Heart right ventricle (tissue), 16 donors: ENCODE measurements around the gene SHISA6. TPM values are rescaled to one million over a fixed set of nuclear protein-coding genes. Genes with fewer than 3 reads are reported as not detected.

Source experiments
- ATAC-seq, 8 donors: fragments of 200-7000 bp; cut with Tn5 transposase; one replicate each; pipeline ENCODE4 v1.9.1; 2020; ENCODE audit warnings: mild to moderate bottlenecking in 8 of 8, moderate library complexity in 8 of 8, moderate number of reproducible peaks in 1 of 8
- DNase-seq, 2 donors: peaks; one replicate each; pipeline ENCODE4 v3.0.0-alpha.2; 2020
- H3K27ac ChIP-seq, 10 donors: fragments of 200-600 bp; sonication (generic) in 2 of 10; one replicate each; pipeline versions ENCODE4 v1.5.0 to v1.8.0; 2020 to 2022; ENCODE audit warnings: mild to moderate bottlenecking in 3 of 10
- H3K27me3 ChIP-seq, 7 donors: fragments of 200-600 bp; one replicate each; pipeline ENCODE4 v1.8.0; 2021 to 2022; ENCODE audit warnings: mild to moderate bottlenecking in 2 of 7
- H3K36me3 ChIP-seq, 9 donors: fragments of 200-600 bp; sonication (generic) in 1 of 9; one replicate each; pipeline versions ENCODE4 v1.5.0 to v1.8.0; 2020 to 2022; ENCODE audit warnings: mild to moderate bottlenecking in 2 of 9
- H3K4me1 ChIP-seq, 9 donors: fragments of 200-600 bp; sonication (generic) in 1 of 9; one replicate each; pipeline versions ENCODE4 v1.5.0 to v1.8.0; 2020 to 2022; ENCODE audit warnings: mild to moderate bottlenecking in 4 of 9
- H3K4me3 ChIP-seq, 10 donors: fragments of 200-600 bp; sonication (generic) in 2 of 10; one replicate each; pipeline versions ENCODE4 v1.5.0 to v1.8.0; 2020 to 2022; ENCODE audit warnings: mild to moderate bottlenecking in 7 of 10, moderate library complexity in 2 of 10
- H3K9me3 ChIP-seq, 11 donors: fragments of 200-600 bp in 10 of 11; sonication (generic) in 2 of 11; one replicate each; pipeline versions ENCODE4 v1.5.0 to v1.8.0; 2013 to 2022; ENCODE audit warnings: mild to moderate bottlenecking in 2 of 11, control low read depth in 1 of 11, moderate library complexity in 1 of 11
- CTCF ChIP-seq, 9 donors: fragments of 200-600 bp; sonication (generic) in 2 of 9; IDR thresholded peaks; one replicate each; pipeline versions ENCODE4 v1.5.0 to v1.8.0; 2021 to 2022; ENCODE audit warnings: antibody characterized with exemption in 9 of 9, mild to moderate bottlenecking in 5 of 9, moderate library complexity in 1 of 9
- WGBS, 2 donors: extraction: QIAGEN DNeasy Blood & Tissue Kit; methylation state at CpG; one replicate each; pipeline ENCODE4 v1.1.7; 2013; ENCODE audit warnings: inconsistent platforms in 1 of 2; 5-methylcytosine and 5-hydroxymethylcytosine counted together
- intact Hi-C, 10 donors: fragments of 100-400 bp; cut with DNase I; formaldehyde crosslinking; loops; one replicate each; pipeline versions ENCODE4 v1.11.1 to v1.14.2; 2022
- polyA plus RNA-seq, 2 donors: library from polyadenylated mRNA; stranded (reverse); fragments of 200-250 nt; gene quantifications; one replicate each; pipeline ENCODE4 v1.2.3, GENCODE V29; 2013
- total RNA-seq, 10 donors: library from RNA; stranded (reverse); fragmentation: NEBNext Ultra II Directional in 3 of 10; extraction: Animal tissue kit (Norgen Biotek cat#: 25700) in 3 of 10; gene quantifications; one replicate each; pipeline versions ENCODE4 v1.2.1 to v1.2.4, GENCODE V29; 2021 to 2023
- donor health status: Arrhythmogenic right ventricular cardiomyopathy.
- donor health status: ischemic (EF 13 %, LVEDD 7.1; RV severe dilation, severe dysfunction).
- donor health status: healthy with polysubstance abuse.
- donor health status: DM: no; HTN: yes; CAD: no.
- donor health status: DM: no; HTN: no; CAD: no.
- donor health status: ischemic (EF 25% LVEDD 6.9; RV normal size, moderate dysfunction).
- donor health status: ischemic (EF 25% LVEDD 5.7; RV mildly dilated, moderate dysfunction).
- donor health status: healthy.
- donor health status: DM: yes; HTN: yes; CAD: no.
- donor health status: Ischemic cardiomyopathy.
- donor health status: ischemic (EF 35%, LVEDD 5.7; RV mildly dilated, moderate dysfunction).
- donor health status: nonischemic (EF 11% LVEDD 7.7; RV severe dilation, severe dysfunction).
- donor health status: DM: yes; HTN: yes; CAD: no.
- donor health status: PGD.
- donor health status: ischemic (EF 29% LVEDD 5.4; RV normal size, mild dysfunction).
- donor health status: nonischemic (EF 23%, LVEDD 6.1; RV moderate dilation, normal function).

SHISA6 gene
- total and polyA plus RNA-seq, 12 donors, result 0.06 to 0.66 (median 0.23) TPM

GRCh38 chr17:11349106-11349505 is 108.1 kb downstream of the SHISA6 start:
- intact Hi-C loops, result loop anchor here in 1 of 10 donors (10.0 kb wide), 1 partner anchor 104 kb away; the partner anchor contains the start of gene SHISA6
- Histone ChIP-seq H3K27ac (no peak overlapping the region), H3K9me3 (peaks cover 0 to 8% (median 0%) of the 10 kb centered on the region in 11 donors), H3K27me3 (no peaks in the 10 kb centered on the region), H3K4me3 (no peak overlapping the region), H3K4me1 (no peaks in the 10 kb centered on the region), H3K36me3 (no peaks in the 10 kb centered on the region)
- ATAC-seq, result no peak
- TF ChIP-seq CTCF (IDR thresholded peaks at IDR 0.05), result no peak
- WGBS, 2 donors, result 55 to 61% methylated on average over 3 of the region's 3 CpGs
- DNase-seq, result no peak

GRCh38 chr17:11351479-11351878 is 110.5 kb downstream of the SHISA6 start:
- DNase-seq, result no peak
- no peak for TF ChIP-seq CTCF (IDR thresholded peaks at IDR 0.05)
- 89 to 96% methylated on average over 2 of the region's 2 CpGs for WGBS, 2 donors

GRCh38 chr17:11353601-11354000 is 112.6 kb downstream of the SHISA6 start:
- DNase-seq (no peak), ATAC-seq (no peak)
- 64% methylated on average over 5 of the region's 5 CpGs for WGBS, 2 donors
- H3K4me1 ChIP-seq, result no peaks in the 10 kb centered on the region
- no peaks in the 10 kb centered on the region for H3K36me3 ChIP-seq
- no peaks in the 10 kb centered on the region for H3K27me3 ChIP-seq
- no peak overlapping the region for H3K27ac ChIP-seq
- intact Hi-C loops, result loop anchor here in 1 of 10 donors (10.0 kb wide), 1 partner anchor 61 kb away; no protein-coding TSS in a partner anchor
- H3K9me3 ChIP-seq, result peaks cover 0 to 5% (median 0%) of the 10 kb centered on the region in 11 donors
- no peak for TF ChIP-seq CTCF (IDR thresholded peaks at IDR 0.05)
- H3K4me3 ChIP-seq, result no peak overlapping the region

More at GRCh38 chr17:11351479-11351878, 110.5 kb downstream of the SHISA6 start:
- Histone ChIP-seq H3K4me3 (no peak overlapping the region), H3K27ac (no peak overlapping the region), H3K9me3 (peaks cover 0 to 5% (median 0%) of the 10 kb centered on the region in 11 donors), H3K27me3 (no peaks in the 10 kb centered on the region), H3K4me1 (no peaks in the 10 kb centered on the region), H3K36me3 (no peaks in the 10 kb centered on the region)
- intact Hi-C loops, result loop anchor here in 1 of 10 donors (10.0 kb wide), 1 partner anchor 63 kb away; no protein-coding TSS in a partner anchor
- no peak for ATAC-seq

- intact Hi-C loops, result loop anchor here in 1 of 10 donors (5.0 to 10.0 kb wide), 2 partner anchors 49 to 58 kb away; no protein-coding TSS in a partner anchor
- TF ChIP-seq CTCF (IDR thresholded peaks at IDR 0.05), result no peak
- Histone ChIP-seq H3K36me3 (no peaks in the 10 kb centered on the region), H3K9me3 (peaks cover 0 to 5% (median 0%) of the 10 kb centered on the region in 11 donors), H3K27me3 (no peaks in the 10 kb centered on the region), H3K27ac (no peak overlapping the region), H3K4me3 (no peak overlapping the region), H3K4me1 (no peaks in the 10 kb centered on the region)
- ATAC-seq, result peak in 2 of 8 donors; percentile 29 to 49
- no peak for DNase-seq
- 78 to 85% methylated on average over 2 of the region's 2 CpGs for WGBS, 2 donors
Measured at GRCh38 chr17:11356371-11356770, 115.4 kb downstream of the SHISA6 start.
